ENCODE measurements around the gene ARHGAP40.

GRCh38 chr20:38588303-38588702, 13.3 kb upstream of the ARHGAP40 start:
- TF ChIP-seq POLR2A (IDR thresholded peaks at IDR 0.05): no peak
- TF ChIP-seq CTCF (IDR thresholded peaks at IDR 0.05): no peak

Data from tibial nerve (tissue), 3 donors.